C4-2B (cell line): ENCODE results near the gene ARHGEF12.

Experiments
- ZFX ChIP-seq: fragments of 450-650 bp; IDR thresholded peaks from 2 replicates; pipeline ENCODE4 v1.6.1; 2017
- TF ChIP-seq, protein P1 (sequence below): fragments of 450-650 bp; conservative IDR thresholded peaks from 2 replicates; pipeline ENCODE4 v1.5.1; 2017; ENCODE audit warnings: mild to moderate bottlenecking

GRCh38 chr11:120529911-120530310 lies 193.7 kb downstream of the ARHGEF12 start:
- TF ChIP-seq, protein P1, sequence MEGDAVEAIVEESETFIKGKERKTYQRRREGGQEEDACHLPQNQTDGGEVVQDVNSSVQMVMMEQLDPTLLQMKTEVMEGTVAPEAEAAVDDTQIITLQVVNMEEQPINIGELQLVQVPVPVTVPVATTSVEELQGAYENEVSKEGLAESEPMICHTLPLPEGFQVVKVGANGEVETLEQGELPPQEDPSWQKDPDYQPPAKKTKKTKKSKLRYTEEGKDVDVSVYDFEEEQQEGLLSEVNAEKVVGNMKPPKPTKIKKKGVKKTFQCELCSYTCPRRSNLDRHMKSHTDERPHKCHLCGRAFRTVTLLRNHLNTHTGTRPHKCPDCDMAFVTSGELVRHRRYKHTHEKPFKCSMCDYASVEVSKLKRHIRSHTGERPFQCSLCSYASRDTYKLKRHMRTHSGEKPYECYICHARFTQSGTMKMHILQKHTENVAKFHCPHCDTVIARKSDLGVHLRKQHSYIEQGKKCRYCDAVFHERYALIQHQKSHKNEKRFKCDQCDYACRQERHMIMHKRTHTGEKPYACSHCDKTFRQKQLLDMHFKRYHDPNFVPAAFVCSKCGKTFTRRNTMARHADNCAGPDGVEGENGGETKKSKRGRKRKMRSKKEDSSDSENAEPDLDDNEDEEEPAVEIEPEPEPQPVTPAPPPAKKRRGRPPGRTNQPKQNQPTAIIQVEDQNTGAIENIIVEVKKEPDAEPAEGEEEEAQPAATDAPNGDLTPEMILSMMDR, result no peak
- TF ChIP-seq ZFX, result no peak
